Loucy (cell line): ENCODE results near the gene MKI67.

Experiments
- H2AFZ ChIP-seq: fragments of 200-600 bp; sonication (generic); 2 replicates; pipeline ENCODE4 v1.6.0; 2016; ENCODE audit warnings: antibody characterized with exemption, mild to moderate bottlenecking, low read length, moderate library complexity
- H3F3A ChIP-seq: fragments of 200-600 bp; 2 replicates; pipeline ENCODE4 v1.6.0; 2016; ENCODE audit warnings: antibody characterized with exemption, low read depth, mild to moderate bottlenecking
- H3K27me3 ChIP-seq: fragments of 200-600 bp; sonication (generic); 2 replicates; pipeline ENCODE4 v1.6.1; 2014; ENCODE audit warnings: low read length, mild to moderate bottlenecking; ENCODE audit not compliant: insufficient read depth, poor library complexity, severe bottlenecking
- H3K36me3 ChIP-seq: fragments of 200-600 bp; sonication (generic); 2 replicates; pipeline ENCODE4 v1.6.1; 2016; ENCODE audit warnings: low read length; ENCODE audit not compliant: insufficient read depth
- H3K4me1 ChIP-seq: fragments of 200-600 bp; sonication (generic); 2 replicates; pipeline ENCODE4 v1.5.1; 2014; ENCODE audit warnings: low read length, mild to moderate bottlenecking; ENCODE audit not compliant: insufficient read depth, poor library complexity, severe bottlenecking
- H3K4me2 ChIP-seq: fragments of 200-600 bp; sonication (generic); 2 replicates; pipeline ENCODE4 v1.6.0; 2014; ENCODE audit warnings: antibody characterized with exemption, low read length, low read depth, mild to moderate bottlenecking; ENCODE audit not compliant: poor library complexity, severe bottlenecking
- H3K4me3 ChIP-seq: fragments of 200-600 bp; sonication (generic); 2 replicates; pipeline ENCODE4 v1.5.1; 2014; ENCODE audit warnings: low read length, mild to moderate bottlenecking, mixed read lengths; ENCODE audit not compliant: poor library complexity, severe bottlenecking
- H3K79me2 ChIP-seq: fragments of 200-600 bp; sonication (generic); 2 replicates; pipeline ENCODE4 v1.6.1; 2014; ENCODE audit warnings: low read length; ENCODE audit not compliant: insufficient read depth
- H3K9ac ChIP-seq: fragments of 200-600 bp; sonication (generic); 2 replicates; pipeline ENCODE4 v1.6.0; 2014; ENCODE audit warnings: mild to moderate bottlenecking, low read depth, low read length, moderate library complexity; ENCODE audit not compliant: poor library complexity, severe bottlenecking
- H3K9me2 ChIP-seq: fragments of 200-600 bp; sonication (generic); replicated peaks from 2 replicates; pipeline ENCODE4 v1.6.1; 2016; ENCODE audit warnings: low read depth, low read length, mixed read lengths
- H3K9me3 ChIP-seq: fragments of 200-600 bp; sonication (generic); 2 replicates; pipeline ENCODE4 v1.6.1; 2014; ENCODE audit warnings: mild to moderate bottlenecking, antibody characterized with exemption, low read length, low read depth; ENCODE audit not compliant: insufficient read depth
- H4K20me1 ChIP-seq: fragments of 200-600 bp; sonication (generic); 2 replicates; pipeline ENCODE4 v1.6.0; 2014; ENCODE audit warnings: antibody characterized with exemption, low read length, mild to moderate bottlenecking; ENCODE audit not compliant: insufficient read depth, poor library complexity, severe bottlenecking
- CTCF ChIP-seq: fragments of 200-600 bp; sonication (generic); conservative IDR thresholded peaks from 2 replicates; pipeline ENCODE4 v1.5.1; 2014; ENCODE audit warnings: mild to moderate bottlenecking, antibody characterized with exemption, low read length
- EZH2phosphoT487 ChIP-seq: fragments of 200-600 bp; IDR thresholded peaks from 2 replicates; pipeline ENCODE4 v1.6.1; 2018; ENCODE audit warnings: antibody characterized with exemption, mild to moderate bottlenecking, moderate library complexity, borderline replicate concordance

The MKI67 gene

GRCh38 chr10:128064108-128064969, 61.9 kb downstream of the MKI67 start:
- Histone ChIP-seq H3K79me2 (no peaks in the 10 kb centered on the region), H3F3A (peaks cover 7% of the 10 kb centered on the region), H3K36me3 (peaks cover 42% of the 10 kb centered on the region; the same call in 1 of the 2 replicates), H3K9me3 (no peaks in the 10 kb centered on the region), H4K20me1 (no peaks in the 10 kb centered on the region), H3K27me3 (no peaks in the 10 kb centered on the region), H3K4me2 (peak overlapping the region; percentile 79), H2AFZ (no peak overlapping the region), H3K4me3 (peak overlapping the region; percentile 69), H3K9me2 (no peaks in the 10 kb centered on the region), H3K4me1 (peaks cover 45% of the 10 kb centered on the region), H3K9ac (peak overlapping the region; percentile 72)
- TF ChIP-seq EZH2phosphoT487: no peak

- peaks cover 7% of the 10 kb centered on the region for H3F3A ChIP-seq
- no peak overlapping the region for H2AFZ ChIP-seq
- H3K9me2 ChIP-seq: no peaks in the 10 kb centered on the region
- H3K9ac ChIP-seq: peak overlapping the region; percentile 72
- no peaks in the 10 kb centered on the region for H3K9me3 ChIP-seq
- H3K4me3 ChIP-seq: peak overlapping the region; percentile 69
- H3K79me2 ChIP-seq: no peaks in the 10 kb centered on the region
- peaks cover 50% of the 10 kb centered on the region for H3K4me1 ChIP-seq
- TF ChIP-seq CTCF (no peak), EZH2phosphoT487 (no peak)
- H3K4me2 ChIP-seq: peak overlapping the region; percentile 79
- peaks cover 41% of the 10 kb centered on the region; the same call in 1 of the 2 replicates for H3K36me3 ChIP-seq
- no peaks in the 10 kb centered on the region for H4K20me1 ChIP-seq
- no peaks in the 10 kb centered on the region for H3K27me3 ChIP-seq
These were observed 62.5 kb downstream of the MKI67 start for GRCh38 chr10:128063736-128064107.

- H3K27me3 ChIP-seq: no peaks in the 10 kb centered on the region
- H3K36me3 ChIP-seq: peaks cover 40% of the 10 kb centered on the region; the same call in 1 of the 2 replicates
- peaks cover 7% of the 10 kb centered on the region for H3F3A ChIP-seq
- TF ChIP-seq CTCF (no peak), EZH2phosphoT487 (no peak)
- no peaks in the 10 kb centered on the region for H3K79me2 ChIP-seq
- peak overlapping the region; percentile 79 for H3K4me2 ChIP-seq
- H2AFZ ChIP-seq: no peak overlapping the region
- peak overlapping the region; percentile 69 for H3K4me3 ChIP-seq
- peak overlapping the region; percentile 72 for H3K9ac ChIP-seq
- H3K9me2 ChIP-seq: no peaks in the 10 kb centered on the region
- peaks cover 50% of the 10 kb centered on the region for H3K4me1 ChIP-seq
- H4K20me1 ChIP-seq: no peaks in the 10 kb centered on the region
- H3K9me3 ChIP-seq: no peaks in the 10 kb centered on the region
These were observed 63.2 kb downstream of the MKI67 start for GRCh38 chr10:128062881-128063563.
